Lower leg skin (tissue), 3 donors: Measurements from ENCODE around the gene YAP1.

Source experiments
- CTCF ChIP-seq, 3 donors: fragments of 450-650 bp; IDR thresholded peaks; one replicate each; pipeline ENCODE4 v1.5.1; 2016; ENCODE audit warnings: antibody characterized with exemption in 3 of 3, mild to moderate bottlenecking in 3 of 3, moderate library complexity in 2 of 3
- POLR2A ChIP-seq, 2 donors: fragments of 450-650 bp; IDR thresholded peaks; one replicate each; pipeline ENCODE4 v1.6.1; 2016 to 2017; ENCODE audit warnings: antibody characterized with exemption in 2 of 2, mild to moderate bottlenecking in 1 of 2, moderate library complexity in 1 of 2

- TF ChIP-seq CTCF (IDR thresholded peaks at IDR 0.05) (no peak), POLR2A (IDR thresholded peaks at IDR 0.05) (no peak)
Measured at GRCh38 chr11:102153082-102153481, 42.8 kb downstream of the YAP1 start.
